ENCODE results near the gene CD59. TPM values are rescaled to one million over a fixed set of nuclear protein-coding genes. Genes with fewer than 3 reads are reported as not detected.
A peak's percentile ranks its signal among the peaks of the same experiment; 100 is the strongest.

CD59 gene
- total and polyA plus RNA-seq, 10 of the 15 experiments (the other 5 are each of a cell fraction or from before 2014, with no cell fraction given): 55.5 to 256 (median 181) TPM

GRCh38 chr11:33735271-33736147 lies 714 bp downstream of the CD59 start (continued):
- no peak for TF ChIP-seq E2F4 (IDR thresholded peaks at IDR 0.05; ENCODE audit: low read depth, low read length)
- no peak for TF ChIP-seq BCL3 (IDR thresholded peaks at IDR 0.05; ENCODE audit: borderline replicate concordance, insufficient read depth, low read depth, low read length, poor library complexity, severe bottlenecking)
- TF ChIP-seq TCF7 (IDR thresholded peaks at IDR 0.05; ENCODE audit: borderline replicate concordance): no peak
- peak; percentile 27; the same call in 1 of the 2 replicates for TF ChIP-seq ATF2 (IDR thresholded peaks at IDR 0.05; ENCODE audit: low read length)
